ENCODE measurements around the gene TTLL10. TPM values are rescaled to one million over a fixed set of nuclear protein-coding genes. Genes with fewer than 3 reads are reported as not detected.

The TTLL10 gene
- total and polyA plus RNA-seq, 5 donors from 2014 or later = not detected

DNA sequence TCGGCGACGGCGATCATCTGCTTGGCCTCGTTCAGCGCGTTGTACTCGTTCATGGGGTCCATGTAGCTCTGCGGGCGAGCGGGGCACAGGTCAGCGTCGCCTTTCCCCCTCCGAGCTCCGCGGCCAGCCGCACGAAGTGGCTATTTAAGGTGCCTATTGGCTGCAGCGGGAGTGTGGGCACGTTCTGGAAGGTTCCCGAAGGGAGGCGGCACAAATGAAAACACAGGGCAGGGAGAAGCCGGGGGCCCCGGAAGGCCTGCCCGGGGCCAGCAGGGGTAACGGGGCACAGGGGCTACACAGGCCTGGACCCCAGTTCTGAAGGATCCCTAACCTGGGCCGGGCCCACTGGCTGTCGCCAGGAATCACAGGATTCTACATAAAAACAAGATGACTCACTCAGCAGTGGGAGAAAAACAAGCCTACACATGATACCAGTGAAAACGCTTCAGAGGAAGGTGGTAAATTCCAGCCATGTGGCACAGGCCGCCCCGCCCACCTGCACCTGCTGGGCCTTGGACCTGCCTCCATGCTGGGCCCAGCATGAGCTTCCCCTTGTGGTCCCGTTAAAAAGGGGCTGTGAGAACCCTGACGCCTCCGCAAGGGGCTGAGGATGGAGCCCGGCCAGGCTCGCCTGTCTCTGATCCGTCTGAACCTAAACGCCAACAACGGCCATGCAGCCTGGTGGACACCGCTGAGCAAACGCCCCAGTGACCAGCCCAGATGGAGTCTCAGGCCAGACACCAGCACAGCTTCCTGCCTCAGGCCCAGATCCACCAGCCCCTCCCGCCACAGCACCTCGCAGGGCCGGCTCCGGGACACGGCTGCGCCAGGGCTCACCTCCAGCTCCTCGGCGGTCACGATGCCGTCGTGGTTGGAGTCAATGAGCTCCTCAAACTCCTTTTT, 44.2 kb downstream of the TTLL10 start:
- peaks cover 63% of the 10 kb centered on the region for H3K4me1 ChIP-seq (ENCODE audit: control insufficient read depth, insufficient read depth, low read length, poor library complexity, severe bottlenecking)
- peaks cover 6% of the 10 kb centered on the region for H3K27me3 Mint-ChIP-seq

DNA sequence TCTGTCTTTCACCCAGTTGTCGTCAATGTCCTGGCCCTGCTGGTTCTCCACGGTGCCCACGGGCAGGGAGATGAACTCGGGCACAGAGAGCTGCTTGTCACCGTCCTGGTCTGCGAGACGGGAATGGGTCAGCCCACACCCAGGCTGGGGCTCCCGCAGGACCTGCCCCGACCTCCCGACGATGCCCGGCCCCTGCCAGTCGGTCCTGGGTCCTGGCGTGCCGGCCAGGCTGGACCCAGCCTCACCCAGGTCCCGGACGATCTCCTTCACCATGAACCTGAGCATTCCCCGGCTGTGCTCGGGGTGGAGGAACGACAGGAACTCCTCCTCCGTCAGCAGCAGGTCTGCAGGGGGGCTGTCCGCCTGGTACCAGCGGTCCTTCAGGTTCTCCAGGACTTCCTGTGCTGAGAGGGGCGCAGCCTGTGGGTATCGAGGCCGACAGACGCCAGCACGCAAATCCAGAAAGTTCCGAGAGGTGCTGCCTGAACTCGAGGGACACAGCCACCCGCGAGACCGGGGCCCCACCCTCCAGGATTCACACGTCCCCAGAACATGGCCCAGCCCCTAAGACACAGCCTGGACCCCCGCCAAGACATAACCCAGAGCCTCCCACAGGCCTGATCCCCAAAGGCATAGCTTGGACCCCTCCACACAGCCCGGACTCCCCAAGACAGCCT, 45.0 kb downstream of the TTLL10 start:
- H3K27ac ChIP-seq (ENCODE audit: insufficient read depth, low read length, poor library complexity, severe bottlenecking) = peak overlapping the region; percentile 84
- H3K36me3 ChIP-seq (ENCODE audit: control insufficient read depth, insufficient read depth, low read length) = peaks cover 21% of the 10 kb centered on the region
- ATAC-seq (ENCODE audit: low read depth in 2 of 2) = no peak
- peaks cover 55% of the 10 kb centered on the region for H3K4me1 ChIP-seq (ENCODE audit: control insufficient read depth, insufficient read depth, low read length, poor library complexity, severe bottlenecking)
- H3K27me3 Mint-ChIP-seq = peaks cover 6% of the 10 kb centered on the region
- H3K36me3 Mint-ChIP-seq = peaks cover 19% of the 10 kb centered on the region
- H3K4me3 ChIP-seq (ENCODE audit: low read depth, low read length) = no peak overlapping the region
- no peaks in the 10 kb centered on the region for H3K27me3 ChIP-seq (ENCODE audit: control insufficient read depth, insufficient read depth, low read length)
- no peak for DNase-seq
- peak overlapping the region in 2 of 4 donors; percentile 39 to 47 for H3K4me3 Mint-ChIP-seq
- peak overlapping the region; percentile 67 to 88 (median 86) for H3K27ac Mint-ChIP-seq
- no peaks in the 10 kb centered on the region for H3K9me3 ChIP-seq (ENCODE audit: control insufficient read depth in 2 of 2, low read length in 2 of 2)
- H3K9me3 Mint-ChIP-seq = peaks cover 0 to 2% (median 0%) of the 10 kb centered on the region in 7 donors
- H3K4me1 Mint-ChIP-seq = peaks cover 5 to 42% (median 20%) of the 10 kb centered on the region in 4 donors

More for the DNA sequence above, 44.2 kb downstream of the TTLL10 start:
- peak overlapping the region in 2 of 4 donors; percentile 15 to 21 for H3K4me3 Mint-ChIP-seq
- peaks cover 15% of the 10 kb centered on the region for H3K36me3 ChIP-seq (ENCODE audit: control insufficient read depth, insufficient read depth, low read length)
- ATAC-seq (ENCODE audit: low read depth in 2 of 2) (no peak), DNase-seq (no peak)
- no peaks in the 10 kb centered on the region for H3K27me3 ChIP-seq (ENCODE audit: control insufficient read depth, insufficient read depth, low read length)
- H3K9me3 ChIP-seq (ENCODE audit: control insufficient read depth in 2 of 2, low read length in 2 of 2) = no peaks in the 10 kb centered on the region
- peaks cover 16% of the 10 kb centered on the region for H3K36me3 Mint-ChIP-seq
- peaks cover 0 to 2% (median 0%) of the 10 kb centered on the region in 7 donors for H3K9me3 Mint-ChIP-seq
- H3K4me3 ChIP-seq (ENCODE audit: low read depth, low read length) = no peak overlapping the region
- peak overlapping the region in 2 of 3 donors; percentile 38 to 67 for H3K27ac Mint-ChIP-seq
- H3K4me1 Mint-ChIP-seq = peaks cover 5 to 44% (median 19%) of the 10 kb centered on the region in 4 donors
- H3K27ac ChIP-seq (ENCODE audit: insufficient read depth, low read length, poor library complexity, severe bottlenecking) = peak overlapping the region; percentile 84

DNA sequence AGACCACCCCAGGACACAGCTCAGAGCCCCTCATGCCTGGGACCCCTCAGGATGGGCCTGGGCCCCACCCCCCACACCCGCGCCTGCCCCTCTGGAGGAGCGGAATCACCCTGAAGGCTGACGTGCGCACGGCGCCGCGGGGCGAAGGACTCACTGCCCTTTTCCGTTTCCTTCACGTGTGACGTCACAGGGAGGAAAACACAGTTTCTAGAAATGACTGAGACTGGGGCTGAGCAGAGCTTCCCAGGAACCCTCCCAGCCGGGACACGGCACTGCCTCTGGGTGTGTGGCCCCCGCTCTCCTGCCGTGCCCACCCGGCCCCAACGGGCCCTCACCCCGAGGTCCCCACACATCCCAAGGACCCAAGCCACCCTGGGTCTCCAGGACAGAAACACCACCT, 45.7 kb downstream of the TTLL10 start:
- Mint-ChIP-seq H3K36me3 (peaks cover 19% of the 10 kb centered on the region), H3K4me3 (peak overlapping the region; percentile 7 to 56 (median 43)), H3K9me3 (peaks cover 0 to 2% (median 0%) of the 10 kb centered on the region in 7 donors), H3K27me3 (peaks cover 6% of the 10 kb centered on the region), H3K4me1 (peaks cover 5 to 40% (median 19%) of the 10 kb centered on the region in 4 donors), H3K27ac (peak overlapping the region in 2 of 3 donors; percentile 86 to 88)
- peak overlapping the region; percentile 84 for H3K27ac ChIP-seq (ENCODE audit: insufficient read depth, low read length, poor library complexity, severe bottlenecking)
- H3K4me3 ChIP-seq (ENCODE audit: low read depth, low read length) = no peak overlapping the region
- H3K27me3 ChIP-seq (ENCODE audit: control insufficient read depth, insufficient read depth, low read length) = no peaks in the 10 kb centered on the region
- H3K4me1 ChIP-seq (ENCODE audit: control insufficient read depth, insufficient read depth, low read length, poor library complexity, severe bottlenecking) = peaks cover 49% of the 10 kb centered on the region
- H3K36me3 ChIP-seq (ENCODE audit: control insufficient read depth, insufficient read depth, low read length) = peaks cover 21% of the 10 kb centered on the region
- H3K9me3 ChIP-seq (ENCODE audit: control insufficient read depth in 2 of 2, low read length in 2 of 2) = no peaks in the 10 kb centered on the region
- peak in 1 of 2 donors; percentile 11 for ATAC-seq (ENCODE audit: low read depth in 2 of 2)
- peak; percentile 53 to 68 (median 58) for DNase-seq

DNA sequence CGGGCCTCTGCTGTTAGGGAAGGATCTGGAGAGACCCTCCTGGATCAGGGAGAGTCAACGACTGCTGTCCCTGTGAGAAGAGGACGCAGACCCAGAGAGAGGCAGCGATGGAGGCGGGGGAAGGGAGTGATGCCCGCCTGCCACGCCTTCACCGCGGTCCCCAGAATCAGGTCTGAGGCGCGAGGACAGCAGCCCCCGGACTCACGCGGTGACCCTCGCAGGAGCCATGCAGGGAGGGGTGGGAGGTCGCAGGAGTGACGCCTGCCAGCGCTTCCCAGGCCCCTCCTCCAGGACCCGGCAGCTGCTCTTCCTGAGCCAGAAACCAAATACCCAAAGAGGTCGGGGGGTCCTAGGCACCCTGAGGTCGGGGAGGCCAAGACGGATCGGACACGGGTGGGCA, 46.5 kb downstream of the TTLL10 start:
- ATAC-seq (ENCODE audit: low read depth in 2 of 2) (no peak), DNase-seq (no peak)
- Mint-ChIP-seq H3K9me3 (peaks cover 0 to 2% (median 0%) of the 10 kb centered on the region in 7 donors), H3K27ac (peak overlapping the region in 1 of 3 donors; percentile 47), H3K4me3 (peak overlapping the region in 1 of 4 donors; percentile 64), H3K27me3 (peaks cover 6% of the 10 kb centered on the region), H3K4me1 (peaks cover 5 to 34% (median 16%) of the 10 kb centered on the region in 4 donors), H3K36me3 (peaks cover 19% of the 10 kb centered on the region)
- Histone ChIP-seq H3K27me3 (ENCODE audit: control insufficient read depth, insufficient read depth, low read length) (no peaks in the 10 kb centered on the region), H3K4me3 (ENCODE audit: low read depth, low read length) (no peak overlapping the region), H3K4me1 (ENCODE audit: control insufficient read depth, insufficient read depth, low read length, poor library complexity, severe bottlenecking) (peaks cover 40% of the 10 kb centered on the region), H3K9me3 (ENCODE audit: control insufficient read depth in 2 of 2, low read length in 2 of 2) (no peaks in the 10 kb centered on the region), H3K36me3 (ENCODE audit: control insufficient read depth, insufficient read depth, low read length) (peaks cover 22% of the 10 kb centered on the region), H3K27ac (ENCODE audit: insufficient read depth, low read length, poor library complexity, severe bottlenecking) (peak overlapping the region; percentile 84)

DNA sequence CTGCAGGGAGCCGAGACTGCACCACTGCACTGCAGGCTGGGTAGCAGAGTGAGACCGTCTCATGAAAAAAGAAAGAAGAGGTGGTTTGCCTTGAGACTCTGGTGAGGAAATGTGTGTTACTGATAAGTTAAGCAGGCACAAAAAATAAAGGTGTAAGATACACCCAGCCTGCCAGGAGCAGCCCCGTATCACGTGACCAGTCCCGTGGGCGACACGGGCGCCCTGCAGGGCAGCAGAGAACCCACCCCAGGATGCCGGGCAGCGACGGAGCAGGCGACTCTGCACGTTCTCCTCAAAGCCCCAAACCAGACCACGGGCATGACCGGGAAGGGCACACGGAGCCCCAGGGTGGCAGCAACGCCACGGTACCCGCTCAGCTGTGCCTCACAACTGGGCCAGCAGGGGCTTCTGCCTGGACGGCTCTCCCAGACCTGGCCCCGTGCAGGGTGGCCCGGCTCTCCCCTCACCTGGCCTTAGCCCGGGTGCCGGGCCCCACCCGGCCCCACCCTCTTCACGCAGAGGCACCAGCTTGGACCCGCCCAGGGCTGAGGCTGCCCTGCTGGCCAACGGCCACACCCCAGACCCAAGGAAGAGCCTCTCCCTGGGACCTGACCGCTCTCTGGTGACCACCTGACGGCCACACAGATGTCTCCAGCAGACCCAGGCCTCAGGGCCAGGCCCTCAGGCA, 48.4 kb downstream of the TTLL10 start:
- Histone ChIP-seq H3K9me3 (ENCODE audit: control insufficient read depth in 2 of 2, low read length in 2 of 2) (no peaks in the 10 kb centered on the region), H3K4me3 (ENCODE audit: low read depth, low read length) (no peak overlapping the region), H3K27me3 (ENCODE audit: control insufficient read depth, insufficient read depth, low read length) (no peaks in the 10 kb centered on the region), H3K27ac (ENCODE audit: insufficient read depth, low read length, poor library complexity, severe bottlenecking) (no peak overlapping the region), H3K36me3 (ENCODE audit: control insufficient read depth, insufficient read depth, low read length) (peaks cover 39% of the 10 kb centered on the region), H3K4me1 (ENCODE audit: control insufficient read depth, insufficient read depth, low read length, poor library complexity, severe bottlenecking) (peaks cover 22% of the 10 kb centered on the region)
- no peak overlapping the region for H3K4me3 Mint-ChIP-seq
- DNase-seq (no peak), ATAC-seq (ENCODE audit: low read depth in 2 of 2) (no peak)
- peaks cover 0 to 30% (median 12%) of the 10 kb centered on the region in 4 donors for H3K4me1 Mint-ChIP-seq
- H3K27ac Mint-ChIP-seq = no peak overlapping the region
- H3K9me3 Mint-ChIP-seq = peaks cover 0 to 2% (median 0%) of the 10 kb centered on the region in 7 donors
- H3K27me3 Mint-ChIP-seq = no peaks in the 10 kb centered on the region
- peaks cover 20% of the 10 kb centered on the region for H3K36me3 Mint-ChIP-seq

DNA sequence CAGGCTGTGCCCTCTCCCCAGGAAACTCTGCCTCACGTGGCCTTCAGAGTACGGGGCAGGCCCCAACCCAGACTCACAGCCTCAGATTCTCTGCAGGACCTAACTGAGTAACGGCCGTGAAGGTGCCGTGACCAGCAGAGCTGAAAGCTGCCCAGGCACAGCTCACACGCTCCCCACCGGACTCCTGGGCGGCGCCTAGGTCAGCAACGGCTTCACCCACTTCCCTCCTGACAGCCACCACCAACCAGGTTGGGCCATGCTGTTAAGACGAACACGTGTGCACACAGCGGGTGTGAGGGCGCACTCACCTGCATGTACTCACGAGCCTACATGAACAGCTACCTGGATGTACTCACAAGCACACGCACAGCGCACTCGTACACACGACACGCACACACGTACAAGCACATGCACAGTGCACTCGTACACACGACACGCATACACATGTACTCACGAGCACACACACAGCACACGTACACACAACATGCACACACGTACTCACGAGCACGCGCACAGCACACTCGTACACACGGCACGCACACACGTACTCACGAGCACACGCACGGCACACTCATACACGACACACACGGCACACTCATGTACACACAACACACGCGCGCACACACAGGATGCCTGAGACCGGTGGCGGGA, 49.0 kb downstream of the TTLL10 start:
- H3K4me3 Mint-ChIP-seq = peak overlapping the region in 1 of 4 donors; percentile 29
- H3K36me3 ChIP-seq (ENCODE audit: control insufficient read depth, insufficient read depth, low read length) = peaks cover 40% of the 10 kb centered on the region
- H3K36me3 Mint-ChIP-seq = peaks cover 20% of the 10 kb centered on the region

DNA sequence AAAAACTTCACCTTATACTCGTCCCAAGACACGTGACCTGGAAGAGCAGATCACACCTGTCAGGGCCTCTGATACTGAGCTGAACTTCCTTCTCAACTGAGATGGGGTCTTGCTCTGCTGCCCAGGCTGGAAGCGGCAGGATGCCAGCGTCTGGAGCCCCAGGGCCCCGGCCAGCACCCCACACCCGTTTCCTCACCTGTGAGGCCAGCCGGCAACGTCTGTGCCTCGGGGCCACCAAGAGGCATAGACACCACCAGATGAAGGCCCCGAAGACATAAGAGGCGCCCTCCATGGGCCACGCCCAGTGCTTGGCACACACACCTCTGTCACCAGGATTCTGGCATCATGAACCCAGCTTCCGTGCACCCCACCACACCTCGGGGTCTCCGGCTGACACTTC, 49.6 kb downstream of the TTLL10 start:
- Histone ChIP-seq H3K27me3 (ENCODE audit: control insufficient read depth, insufficient read depth, low read length) (no peaks in the 10 kb centered on the region), H3K27ac (ENCODE audit: insufficient read depth, low read length, poor library complexity, severe bottlenecking) (no peak overlapping the region), H3K4me1 (ENCODE audit: control insufficient read depth, insufficient read depth, low read length, poor library complexity, severe bottlenecking) (peaks cover 17% of the 10 kb centered on the region), H3K4me3 (ENCODE audit: low read depth, low read length) (no peak overlapping the region), H3K36me3 (ENCODE audit: control insufficient read depth, insufficient read depth, low read length) (peaks cover 46% of the 10 kb centered on the region), H3K9me3 (ENCODE audit: control insufficient read depth in 2 of 2, low read length in 2 of 2) (no peaks in the 10 kb centered on the region)
- peaks cover 20% of the 10 kb centered on the region for H3K36me3 Mint-ChIP-seq
- H3K27ac Mint-ChIP-seq = no peak overlapping the region
- DNase-seq = no peak
- H3K4me3 Mint-ChIP-seq = peak overlapping the region in 2 of 4 donors; percentile 29 to 40
- H3K4me1 Mint-ChIP-seq = peaks cover 0 to 27% (median 12%) of the 10 kb centered on the region in 4 donors
- H3K9me3 Mint-ChIP-seq = peaks cover 0 to 2% (median 0%) of the 10 kb centered on the region in 7 donors
- no peaks in the 10 kb centered on the region for H3K27me3 Mint-ChIP-seq
- ATAC-seq (ENCODE audit: low read depth in 2 of 2) = no peak

More for the DNA sequence above, 49.0 kb downstream of the TTLL10 start:
- ATAC-seq (ENCODE audit: low read depth in 2 of 2) (no peak), DNase-seq (no peak)
- peaks cover 17% of the 10 kb centered on the region for H3K4me1 ChIP-seq (ENCODE audit: control insufficient read depth, insufficient read depth, low read length, poor library complexity, severe bottlenecking)
- H3K9me3 ChIP-seq (ENCODE audit: control insufficient read depth in 2 of 2, low read length in 2 of 2) = no peaks in the 10 kb centered on the region
- H3K27me3 Mint-ChIP-seq = no peaks in the 10 kb centered on the region
- peaks cover 0 to 2% (median 0%) of the 10 kb centered on the region in 7 donors for H3K9me3 Mint-ChIP-seq
- H3K4me3 ChIP-seq (ENCODE audit: low read depth, low read length) = no peak overlapping the region
- H3K27ac ChIP-seq (ENCODE audit: insufficient read depth, low read length, poor library complexity, severe bottlenecking) = no peak overlapping the region
- peaks cover 0 to 32% (median 12%) of the 10 kb centered on the region in 4 donors for H3K4me1 Mint-ChIP-seq
- peak overlapping the region in 2 of 3 donors; percentile 14 to 75 for H3K27ac Mint-ChIP-seq
- H3K27me3 ChIP-seq (ENCODE audit: control insufficient read depth, insufficient read depth, low read length) = no peaks in the 10 kb centered on the region
